OCI-LY1 (cell line): Measurements from ENCODE around the gene ASIC4.

ENCODE experiments used
- CTCF ChIP-seq: fragments of 200-600 bp; sonication (generic), shearing (Covaris generic); IDR thresholded peaks from 2 replicates; pipeline ENCODE4 v1.5.1; 2017; ENCODE audit warnings: mild to moderate bottlenecking, antibody characterized with exemption, low read length, moderate library complexity, mixed read lengths
- EZH2 ChIP-seq: fragments of 200-600 bp; sonication (generic), shearing (Covaris generic); IDR thresholded peaks from 2 replicates; pipeline ENCODE4 v1.8.0; 2017; ENCODE audit warnings: borderline replicate concordance, mixed run types, mild to moderate bottlenecking, antibody characterized with exemption, low read length, moderate library complexity, mixed read lengths

DNA sequence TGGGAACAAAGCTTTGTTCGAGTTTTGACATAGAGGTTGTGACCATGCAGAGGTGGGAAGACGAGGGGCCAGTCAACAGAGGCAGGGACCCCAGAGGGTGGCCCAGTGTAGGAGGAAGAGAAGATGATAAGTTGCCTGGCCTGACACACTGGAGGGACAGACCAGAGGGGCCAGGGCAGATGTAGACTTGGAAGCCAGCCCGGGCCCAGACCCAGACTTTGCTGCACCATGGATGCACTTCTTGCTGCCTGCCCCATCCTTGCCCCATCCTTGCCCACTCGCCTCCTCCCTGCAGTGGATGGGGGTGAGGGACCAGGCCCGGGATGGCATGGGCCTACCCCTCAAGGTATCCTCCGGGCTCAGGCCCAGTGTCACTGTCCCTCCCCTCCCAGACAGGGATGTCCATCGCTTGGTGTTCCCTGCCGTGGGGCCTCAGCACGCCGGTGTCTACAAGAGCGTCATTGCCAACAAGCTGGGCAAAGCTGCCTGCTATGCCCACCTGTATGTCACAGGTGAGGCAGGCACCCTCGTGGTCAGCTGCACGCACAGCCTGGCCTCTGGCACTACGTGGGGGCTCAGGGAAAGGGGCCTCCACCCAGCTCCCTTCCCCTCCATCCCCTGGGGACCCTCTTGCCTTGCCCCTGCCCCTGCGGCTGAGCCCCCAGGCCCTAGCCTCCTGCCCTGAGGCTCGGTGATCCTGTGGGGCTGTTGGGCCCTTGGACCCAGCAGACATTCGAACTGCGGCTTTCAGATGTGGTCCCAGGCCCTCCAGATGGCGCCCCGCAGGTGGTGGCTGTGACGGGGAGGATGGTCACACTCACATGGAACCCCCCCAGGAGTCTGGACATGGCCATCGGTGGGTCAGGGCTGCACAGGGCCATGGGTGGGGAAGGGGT is 42.6 kb upstream of the ASIC4 start:
- no peak for TF ChIP-seq CTCF
- no peak for TF ChIP-seq EZH2
